ENCODE data around the gene UTP18.
"Not testable (repeated sequence)": the region's sequence is repeated elsewhere in the genome, so short reads cannot be mapped to it uniquely, and the experiment has no call there.

The UTP18 gene

GRCh38 chr17:51305182-51305581 is 44.8 kb downstream of the UTP18 start:
- TF ChIP-seq CTCF (IDR thresholded peaks at IDR 0.05; ENCODE audit: extremely low read depth, missing control alignments) = no peak
- DNase-seq (ENCODE audit: low spot score) = no peak

DNA sequence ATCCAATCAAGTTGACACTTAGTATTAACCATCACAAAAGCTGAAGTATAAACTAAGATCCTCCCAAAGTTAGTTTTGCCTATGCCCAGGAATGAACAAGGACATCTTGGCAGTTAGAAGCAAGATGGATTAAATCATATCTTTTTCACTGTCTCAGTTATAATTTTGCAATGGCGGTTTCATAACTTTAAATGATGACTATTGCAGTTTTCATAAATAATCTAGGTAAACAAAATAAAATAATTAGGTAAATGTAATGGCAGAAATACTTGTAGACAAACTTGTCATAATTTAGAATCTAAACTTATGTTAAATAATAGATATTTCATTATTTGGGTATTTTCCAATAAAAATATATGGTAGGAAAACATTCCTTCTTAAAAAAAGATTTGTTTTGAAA is 51.7 kb downstream of the UTP18 start:
- not testable (repeated sequence) for DNase-seq (ENCODE audit: low spot score)

- TF ChIP-seq CTCF (IDR thresholded peaks at IDR 0.05; ENCODE audit: extremely low read depth, missing control alignments) = no peak
- no peak for DNase-seq (ENCODE audit: low spot score)
These were observed 58.8 kb downstream of the UTP18 start for GRCh38 chr17:51319186-51319585.

DNA sequence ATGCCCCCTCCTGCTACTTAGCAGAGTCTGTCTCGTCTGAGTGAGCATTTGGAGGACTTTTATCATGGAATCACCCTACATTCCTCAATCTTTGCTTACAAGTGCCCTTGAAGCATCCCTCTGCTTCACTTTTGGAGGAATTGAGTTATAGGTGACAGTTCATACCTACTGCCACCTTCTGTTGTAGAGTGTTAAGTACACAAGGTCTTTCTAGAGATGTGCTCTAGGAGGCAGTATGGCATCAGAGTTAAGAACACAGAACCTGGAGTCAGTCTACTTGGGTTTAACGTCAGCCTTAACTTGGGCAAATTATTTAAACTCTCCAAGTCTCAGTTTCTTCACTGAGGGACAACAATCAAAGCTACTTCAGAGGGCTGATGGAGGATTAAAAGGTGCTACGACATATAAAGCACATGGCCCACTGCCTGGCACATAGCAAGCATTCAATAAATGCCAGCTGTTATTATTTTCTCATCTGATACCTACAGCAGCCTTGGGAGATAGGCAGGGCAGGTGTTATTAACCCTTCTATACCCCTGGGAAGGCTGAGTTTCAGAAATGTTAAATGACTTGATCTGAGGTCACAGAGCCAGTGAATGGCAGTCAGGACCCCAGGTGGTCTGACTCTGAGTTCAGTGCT is 62.2 kb downstream of the UTP18 start:
- no peak for TF ChIP-seq CTCF (IDR thresholded peaks at IDR 0.05; ENCODE audit: extremely low read depth, missing control alignments)
- DNase-seq (ENCODE audit: low spot score) = peak; percentile 34

- TF ChIP-seq CTCF (IDR thresholded peaks at IDR 0.05; ENCODE audit: extremely low read depth, missing control alignments) = no peak
- no peak for DNase-seq (ENCODE audit: low spot score)
These were observed 65.1 kb downstream of the UTP18 start for GRCh38 chr17:51325471-51325870.

DNA sequence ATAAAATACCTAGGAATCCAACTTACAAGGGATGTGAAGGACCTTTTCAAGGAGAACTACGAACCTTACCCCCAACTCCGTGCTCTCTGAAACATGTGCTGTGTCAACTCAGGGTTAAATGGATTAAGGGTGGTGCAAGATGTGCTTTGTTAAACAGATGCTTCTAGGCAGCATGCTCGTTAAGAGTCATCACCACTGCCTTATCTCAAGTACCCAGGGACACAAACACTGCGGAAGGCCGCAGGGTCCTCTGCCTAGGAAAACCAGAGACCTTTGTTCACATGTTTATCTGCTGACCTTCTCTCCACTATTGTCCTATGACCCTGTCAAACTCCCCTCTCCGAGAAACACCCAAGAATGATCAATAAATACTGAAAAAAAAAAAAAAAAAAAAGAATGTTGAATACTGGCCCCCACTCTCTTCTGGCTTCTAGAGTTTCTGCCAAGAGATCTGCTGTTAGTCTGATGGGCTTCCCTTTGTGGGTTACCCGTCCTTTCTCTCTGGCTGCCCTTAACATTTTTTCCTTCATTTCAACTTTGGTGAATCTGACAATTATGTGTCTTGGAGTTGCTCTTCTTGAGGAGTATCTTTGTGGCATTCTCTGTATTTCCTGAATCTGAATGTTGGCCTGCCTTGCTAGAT is 70.6 kb downstream of the UTP18 start:
- DNase-seq (ENCODE audit: low spot score) = not testable (repeated sequence)

- no peak for TF ChIP-seq CTCF (IDR thresholded peaks at IDR 0.05; ENCODE audit: extremely low read depth, missing control alignments)
- no peak for DNase-seq (ENCODE audit: low spot score)
These were observed 74.8 kb downstream of the UTP18 start for GRCh38 chr17:51335006-51335590.

- no peak for DNase-seq (ENCODE audit: low spot score)
- no peak for TF ChIP-seq CTCF (IDR thresholded peaks at IDR 0.05; ENCODE audit: extremely low read depth, missing control alignments)
These were observed 75.8 kb downstream of the UTP18 start for GRCh38 chr17:51335883-51336822.

Data from GM20000 (cell line).